Measurements from ENCODE around the gene SPEM1.

- TF ChIP-seq CTCF (optimal IDR thresholded peaks at IDR 0.05 in 1 of 3, IDR thresholded peaks at IDR 0.05 in 1 of 3, conservative IDR thresholded peaks at IDR 0.05 in 1 of 3; ENCODE audit: extremely low read depth in 1 of 3, insufficient read depth in 2 of 3, low read length in 3 of 3) = no peak
- TF ChIP-seq EZH2 (IDR thresholded peaks at IDR 0.05; ENCODE audit: low read length) = no peak
Observed at GRCh38 chr17:7445619-7445968, 25.5 kb downstream of the SPEM1 start.

Data from keratinocyte (primary cell).